B cell (primary cell): ENCODE results near the gene ZNF524.
"Not testable (repeated sequence)": the region's sequence is repeated elsewhere in the genome, so short reads cannot be mapped to it uniquely, and the experiment has no call there.

Experiments used
- EZH2 ChIP-seq: IDR thresholded peaks from 2 replicates; pipeline ENCODE4 v1.6.1; 2012; ENCODE audit warnings: borderline replicate concordance, low read depth, mild to moderate bottlenecking, moderate library complexity, low read length; ENCODE audit not compliant: insufficient read depth, poor library complexity, severe bottlenecking
- TF ChIP-seq, protein P1 (sequence below): fragments of 200-600 bp; IDR thresholded peaks from one replicate; pipeline ENCODE4 v1.8.0; 2022; ENCODE audit warnings: antibody characterized with exemption, mild to moderate bottlenecking

DNA sequence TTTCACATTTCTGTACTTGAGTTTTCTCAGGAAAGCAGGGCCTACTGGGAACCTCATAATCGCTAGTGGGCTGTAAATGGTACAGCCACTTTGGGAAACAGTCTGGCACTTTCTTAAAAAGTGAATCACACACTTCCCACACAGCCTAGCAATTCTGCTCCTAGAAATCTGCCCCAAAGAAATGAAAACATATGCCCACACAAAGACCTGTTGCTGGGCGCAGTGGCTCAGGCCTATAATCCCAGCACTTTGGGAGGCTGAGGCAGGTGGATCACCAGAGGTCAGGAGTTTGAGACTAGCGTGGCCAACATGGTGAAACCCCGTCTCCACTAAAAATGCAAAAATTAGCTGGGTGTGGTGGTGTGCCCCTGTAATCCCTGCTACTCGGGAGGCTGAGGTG, 30.6 kb upstream of the ZNF524 start:
- TF ChIP-seq, protein P1, sequence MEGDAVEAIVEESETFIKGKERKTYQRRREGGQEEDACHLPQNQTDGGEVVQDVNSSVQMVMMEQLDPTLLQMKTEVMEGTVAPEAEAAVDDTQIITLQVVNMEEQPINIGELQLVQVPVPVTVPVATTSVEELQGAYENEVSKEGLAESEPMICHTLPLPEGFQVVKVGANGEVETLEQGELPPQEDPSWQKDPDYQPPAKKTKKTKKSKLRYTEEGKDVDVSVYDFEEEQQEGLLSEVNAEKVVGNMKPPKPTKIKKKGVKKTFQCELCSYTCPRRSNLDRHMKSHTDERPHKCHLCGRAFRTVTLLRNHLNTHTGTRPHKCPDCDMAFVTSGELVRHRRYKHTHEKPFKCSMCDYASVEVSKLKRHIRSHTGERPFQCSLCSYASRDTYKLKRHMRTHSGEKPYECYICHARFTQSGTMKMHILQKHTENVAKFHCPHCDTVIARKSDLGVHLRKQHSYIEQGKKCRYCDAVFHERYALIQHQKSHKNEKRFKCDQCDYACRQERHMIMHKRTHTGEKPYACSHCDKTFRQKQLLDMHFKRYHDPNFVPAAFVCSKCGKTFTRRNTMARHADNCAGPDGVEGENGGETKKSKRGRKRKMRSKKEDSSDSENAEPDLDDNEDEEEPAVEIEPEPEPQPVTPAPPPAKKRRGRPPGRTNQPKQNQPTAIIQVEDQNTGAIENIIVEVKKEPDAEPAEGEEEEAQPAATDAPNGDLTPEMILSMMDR: not testable (repeated sequence)
- not testable (repeated sequence) for TF ChIP-seq EZH2
